Measurements from ENCODE around the gene OTOS.

OTOS gene

DNA sequence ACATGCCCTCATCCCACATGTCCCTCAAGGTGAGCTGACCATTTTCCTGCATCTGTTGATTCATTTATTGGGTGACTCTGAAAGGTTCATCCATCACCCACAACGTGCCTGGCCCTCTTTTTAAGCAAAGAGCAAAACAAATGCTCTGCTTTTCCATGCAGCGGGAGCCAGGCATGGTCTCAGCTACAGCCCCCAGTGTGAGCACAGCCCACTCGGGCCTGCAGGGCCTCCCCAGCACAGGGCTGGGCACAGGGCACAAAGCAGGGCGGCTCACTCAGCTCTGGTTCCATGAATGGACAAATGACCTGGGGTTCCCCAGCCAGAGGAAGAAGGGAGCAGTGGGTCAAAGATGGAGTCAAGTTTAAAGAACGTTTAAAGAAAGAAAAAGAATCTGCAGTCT, 24.1 kb upstream of the OTOS start:
- TF ChIP-seq POLR2AphosphoS5 (IDR thresholded peaks at IDR 0.05; ENCODE audit: low read depth, low read length): no peak
- TF ChIP-seq FOXP2 (optimal IDR thresholded peaks at IDR 0.05; ENCODE audit: borderline replicate concordance, extremely low read depth, extremely low read length, insufficient read depth): no peak
- TF ChIP-seq TAF1 (IDR thresholded peaks at IDR 0.05; ENCODE audit: borderline replicate concordance, insufficient read depth, low read length): no peak
- no peak for TF ChIP-seq SIN3A (IDR thresholded peaks at IDR 0.05; ENCODE audit: borderline replicate concordance, insufficient read depth, low read length)
- TF ChIP-seq, protein P1, sequence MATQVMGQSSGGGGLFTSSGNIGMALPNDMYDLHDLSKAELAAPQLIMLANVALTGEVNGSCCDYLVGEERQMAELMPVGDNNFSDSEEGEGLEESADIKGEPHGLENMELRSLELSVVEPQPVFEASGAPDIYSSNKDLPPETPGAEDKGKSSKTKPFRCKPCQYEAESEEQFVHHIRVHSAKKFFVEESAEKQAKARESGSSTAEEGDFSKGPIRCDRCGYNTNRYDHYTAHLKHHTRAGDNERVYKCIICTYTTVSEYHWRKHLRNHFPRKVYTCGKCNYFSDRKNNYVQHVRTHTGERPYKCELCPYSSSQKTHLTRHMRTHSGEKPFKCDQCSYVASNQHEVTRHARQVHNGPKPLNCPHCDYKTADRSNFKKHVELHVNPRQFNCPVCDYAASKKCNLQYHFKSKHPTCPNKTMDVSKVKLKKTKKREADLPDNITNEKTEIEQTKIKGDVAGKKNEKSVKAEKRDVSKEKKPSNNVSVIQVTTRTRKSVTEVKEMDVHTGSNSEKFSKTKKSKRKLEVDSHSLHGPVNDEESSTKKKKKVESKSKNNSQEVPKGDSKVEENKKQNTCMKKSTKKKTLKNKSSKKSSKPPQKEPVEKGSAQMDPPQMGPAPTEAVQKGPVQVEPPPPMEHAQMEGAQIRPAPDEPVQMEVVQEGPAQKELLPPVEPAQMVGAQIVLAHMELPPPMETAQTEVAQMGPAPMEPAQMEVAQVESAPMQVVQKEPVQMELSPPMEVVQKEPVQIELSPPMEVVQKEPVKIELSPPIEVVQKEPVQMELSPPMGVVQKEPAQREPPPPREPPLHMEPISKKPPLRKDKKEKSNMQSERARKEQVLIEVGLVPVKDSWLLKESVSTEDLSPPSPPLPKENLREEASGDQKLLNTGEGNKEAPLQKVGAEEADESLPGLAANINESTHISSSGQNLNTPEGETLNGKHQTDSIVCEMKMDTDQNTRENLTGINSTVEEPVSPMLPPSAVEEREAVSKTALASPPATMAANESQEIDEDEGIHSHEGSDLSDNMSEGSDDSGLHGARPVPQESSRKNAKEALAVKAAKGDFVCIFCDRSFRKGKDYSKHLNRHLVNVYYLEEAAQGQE (IDR thresholded peaks at IDR 0.05; ENCODE audit: insufficient read depth in 1 of 2, low read depth in 2 of 2, low read length in 2 of 2): no peak

DNA sequence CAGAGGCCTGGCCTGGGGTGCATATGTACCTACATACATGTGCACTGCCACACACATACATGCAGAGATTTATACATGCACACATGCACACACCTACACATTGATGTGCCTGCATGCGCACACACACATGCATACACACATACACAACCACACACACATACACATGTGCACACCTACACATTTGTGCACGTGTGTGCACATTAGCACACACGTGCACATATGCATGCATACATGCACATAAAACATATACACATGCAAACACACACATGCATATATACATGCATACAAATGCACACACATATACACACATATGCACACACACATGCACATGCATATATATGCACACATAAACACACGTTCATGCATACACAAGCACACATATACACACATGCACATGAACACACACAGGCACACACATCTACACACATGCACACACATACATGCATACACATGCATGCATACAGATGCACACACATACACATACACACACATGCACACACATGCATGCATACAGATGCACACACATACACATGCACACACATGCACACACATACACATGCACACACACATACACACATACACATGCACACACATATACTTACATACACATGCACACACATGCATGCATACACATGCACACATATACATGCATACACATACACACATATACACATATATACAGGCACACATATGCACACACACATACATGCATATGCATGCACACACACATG, 23.6 kb upstream of the OTOS start:
- TF ChIP-seq FOXP2 (optimal IDR thresholded peaks at IDR 0.05; ENCODE audit: borderline replicate concordance, extremely low read depth, extremely low read length, insufficient read depth): no peak
- TF ChIP-seq, protein P1 (IDR thresholded peaks at IDR 0.05; ENCODE audit: insufficient read depth in 1 of 2, low read depth in 2 of 2, low read length in 2 of 2): no peak
- no peak for TF ChIP-seq SIN3A (IDR thresholded peaks at IDR 0.05; ENCODE audit: borderline replicate concordance, insufficient read depth, low read length)
- TF ChIP-seq TAF1 (IDR thresholded peaks at IDR 0.05; ENCODE audit: borderline replicate concordance, insufficient read depth, low read length): no peak
- no peak for TF ChIP-seq POLR2AphosphoS5 (IDR thresholded peaks at IDR 0.05; ENCODE audit: low read depth, low read length)

DNA sequence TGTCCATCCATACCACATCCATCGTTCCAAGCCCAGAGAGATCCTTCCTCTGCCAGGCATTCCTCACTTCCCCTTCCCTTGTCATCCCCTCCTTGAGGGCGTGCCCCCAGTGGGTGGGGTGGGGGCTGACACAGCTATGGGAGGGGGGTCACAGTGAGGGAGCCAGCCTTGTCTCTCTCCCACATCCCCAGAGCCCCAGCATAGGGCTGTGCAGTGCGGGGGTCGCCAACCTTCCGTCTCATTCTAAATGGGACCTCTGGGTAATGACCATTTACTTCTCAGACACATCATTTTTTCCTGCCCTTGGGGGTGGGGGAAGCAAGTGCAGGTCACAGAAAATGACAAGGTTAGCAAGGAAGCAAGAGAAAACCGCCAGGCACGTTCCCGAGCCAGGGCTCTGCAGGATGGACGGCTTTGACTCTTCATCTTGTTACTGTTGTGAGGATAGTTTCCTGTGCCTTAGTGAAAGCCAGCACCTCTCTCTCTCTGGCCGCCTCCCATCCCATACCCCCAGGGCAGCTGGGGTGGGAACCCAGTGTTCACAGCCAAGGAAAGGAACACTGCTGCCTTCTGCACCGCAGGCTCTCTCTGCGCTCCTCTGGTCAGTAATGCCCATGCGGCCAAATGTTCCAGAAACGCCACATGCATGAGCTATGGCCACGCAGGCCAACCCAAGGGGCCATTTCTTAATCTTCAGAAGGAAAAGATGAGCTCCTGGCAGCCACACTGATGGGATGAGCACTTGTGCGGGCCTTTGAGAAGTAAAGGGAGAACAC, 22.7 kb upstream of the OTOS start:
- TF ChIP-seq POLR2AphosphoS5 (IDR thresholded peaks at IDR 0.05; ENCODE audit: low read depth, low read length): no peak
- no peak for TF ChIP-seq TAF1 (IDR thresholded peaks at IDR 0.05; ENCODE audit: borderline replicate concordance, insufficient read depth, low read length)
- TF ChIP-seq, protein P1 (IDR thresholded peaks at IDR 0.05; ENCODE audit: insufficient read depth in 1 of 2, low read depth in 2 of 2, low read length in 2 of 2): no peak
- TF ChIP-seq FOXP2 (optimal IDR thresholded peaks at IDR 0.05; ENCODE audit: borderline replicate concordance, extremely low read depth, extremely low read length, insufficient read depth): no peak
- TF ChIP-seq SIN3A (IDR thresholded peaks at IDR 0.05; ENCODE audit: borderline replicate concordance, insufficient read depth, low read length): no peak

DNA sequence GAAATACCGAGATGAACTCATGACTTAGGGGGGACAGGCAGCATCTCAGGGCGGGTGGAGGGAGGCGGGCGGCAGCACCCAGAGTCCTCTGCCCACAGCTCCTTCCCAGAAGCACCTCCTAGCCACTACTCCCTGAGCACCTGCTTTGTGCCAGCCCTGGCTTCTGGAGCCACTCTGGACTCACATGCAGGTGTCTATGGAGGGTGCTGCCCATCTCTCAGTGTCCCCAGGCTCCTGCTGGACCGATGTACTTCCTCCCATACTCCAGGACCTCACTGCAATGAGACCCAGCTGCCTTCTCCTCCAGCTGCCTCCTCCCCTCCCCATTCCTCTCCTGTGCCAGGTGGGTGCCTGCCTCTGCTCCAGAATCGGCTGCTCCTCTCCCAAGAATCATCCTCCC, 22.1 kb upstream of the OTOS start:
- TF ChIP-seq, protein P1 (IDR thresholded peaks at IDR 0.05; ENCODE audit: insufficient read depth in 1 of 2, low read depth in 2 of 2, low read length in 2 of 2): no peak
- TF ChIP-seq SIN3A (IDR thresholded peaks at IDR 0.05; ENCODE audit: borderline replicate concordance, insufficient read depth, low read length): no peak
- TF ChIP-seq FOXP2 (optimal IDR thresholded peaks at IDR 0.05; ENCODE audit: borderline replicate concordance, extremely low read depth, extremely low read length, insufficient read depth): no peak
- TF ChIP-seq POLR2AphosphoS5 (IDR thresholded peaks at IDR 0.05; ENCODE audit: low read depth, low read length): no peak
- TF ChIP-seq TAF1 (IDR thresholded peaks at IDR 0.05; ENCODE audit: borderline replicate concordance, insufficient read depth, low read length): no peak
